ENCODE measurements around the gene RADIL. TPM values are rescaled to one million over a fixed set of nuclear protein-coding genes. Genes with fewer than 3 reads are reported as not detected.

Gene RADIL
- 1.2 to 2.4 TPM (median 1.6 TPM) in 5 replicates for total RNA-seq (2022; extraction: Qiagen RNA extraction; ENCODE audit: low read depth)

GRCh38 chr7:4883372-4884144 is at the start of gene RADIL:
Gene RADIL, minus strand, starts transcription at chr7:4883716. Its CDS starts 5,577 bp downstream, at chr7:4878139.

DNA sequence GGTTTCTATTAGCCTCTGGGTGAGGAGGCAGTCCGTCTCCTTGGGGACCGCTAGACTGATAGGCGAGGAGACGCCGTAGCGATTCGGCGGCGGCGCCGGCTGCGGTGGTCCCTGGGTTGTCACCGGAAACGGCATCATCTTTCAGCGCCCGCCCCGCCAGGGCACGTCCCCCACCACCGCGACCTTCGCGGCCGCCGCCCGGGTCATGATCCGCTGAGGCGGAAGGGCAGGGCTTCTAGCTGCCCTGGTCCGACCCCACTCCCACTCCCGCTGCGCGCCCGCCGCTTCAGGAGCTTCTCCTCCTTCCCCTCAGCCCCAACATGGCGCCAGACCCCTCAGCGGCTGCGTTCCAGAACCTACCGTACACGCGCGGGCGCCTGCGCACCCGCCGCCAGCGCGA is 21.8 kb downstream of the RADIL start, which contains the start of gene PAPOLB:
Gene PAPOLB (minus strand): TSS at position 358 of the 400 bp plus-strand sequence. CDS start 220 bp downstream, at position 138.

DNA sequence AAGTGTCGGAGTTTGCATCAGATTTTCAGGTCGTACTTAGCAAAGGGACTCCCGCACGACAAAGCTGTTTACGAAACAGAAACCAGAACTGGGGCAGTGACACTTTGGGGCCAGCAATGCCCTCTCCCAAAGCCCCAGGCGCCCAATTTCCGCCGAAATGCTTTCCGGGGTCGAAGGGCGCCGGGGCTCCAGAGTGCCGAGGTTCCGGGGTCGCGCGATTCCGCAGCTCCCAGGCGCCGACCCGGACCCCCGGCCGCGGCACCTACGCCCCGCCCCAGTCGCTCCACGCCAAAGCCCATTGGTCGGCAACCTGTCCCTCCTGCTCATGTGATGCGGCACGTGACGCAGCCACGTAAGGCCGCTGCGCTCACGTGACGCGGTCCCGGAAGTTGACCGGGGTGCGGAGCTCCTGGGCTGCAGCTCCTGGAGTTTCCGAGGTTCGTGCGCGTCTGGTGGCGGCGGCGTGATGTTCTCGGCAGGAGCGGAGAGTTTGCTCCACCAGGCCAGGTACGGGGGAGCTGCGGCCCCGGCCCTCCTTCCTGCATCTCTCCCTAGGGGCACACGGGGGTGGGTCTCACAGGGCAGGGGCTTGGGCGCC is 108.2 kb downstream of the RADIL start, which contains the start of gene AP5Z1:
Gene AP5Z1 (plus strand): TSS at position 374 of the 598 bp plus-strand sequence. CDS start 93 bp downstream, at position 467.

Other genes with a start within 250 kb of the RADIL start
- 12.4 to 14.8 TPM (median 12.6 TPM) in 5 replicates for gene FOXK1, start 201.4 kb downstream of the RADIL start, total RNA-seq (2022; extraction: Qiagen RNA extraction; ENCODE audit: low read depth)
- gene AP5Z1, start 108.1 kb downstream of the RADIL start, total RNA-seq (2022; extraction: Qiagen RNA extraction; ENCODE audit: low read depth): 20.1 to 41.4 TPM (median 34.3 TPM) in 5 replicates
- not detected in 5 replicates for gene PAPOLB, start 21.7 kb downstream of the RADIL start, total RNA-seq (2022; extraction: Qiagen RNA extraction; ENCODE audit: low read depth)
- not detected in 5 replicates for gene MMD2, start 75.5 kb upstream of the RADIL start, total RNA-seq (2022; extraction: Qiagen RNA extraction; ENCODE audit: low read depth)
- 5.4 to 7.6 TPM (median 5.7 TPM) in 5 replicates for gene RBAK, start 162.1 kb upstream of the RADIL start, total RNA-seq (2022; extraction: Qiagen RNA extraction; ENCODE audit: low read depth)

Measured in A549 treated with CpdA at 1 μM for 4 hours (cell line).